H1 (cell line): ENCODE results near the gene FAM25A. TPM values are rescaled to one million over a fixed set of nuclear protein-coding genes. Genes with fewer than 3 reads are reported as not detected.

ENCODE experiments used
- polyA plus RNA-seq, 7 experiments: library from polyadenylated mRNA; depleted of rRNA in 3 of 7; stranded (reverse) in 5 of 7; unstranded in 2 of 7; fragments of >200 nt in 5 of 7; fragments of 200-250 nt in 2 of 7; gene quantifications; 1 replicate in 5 of 7; 2 replicates in 1 of 7; 4 replicates in 1 of 7; pipeline versions ENCODE4 v1.2.1 to v1.2.3, GENCODE V29; 2011 to 2013; ENCODE audit warnings: missing spikeins in 2 of 7, mixed read lengths in 2 of 7
- total RNA-seq: library from RNA; stranded (reverse); fragmentation: NEBNext Ultra II Directional; extraction: Animal tissue kit (Norgen Biotek cat#: 25700); gene quantifications from 2 replicates; pipeline ENCODE4 v1.2.1, GENCODE V29; 2021
- TF ChIP-seq, protein P1 (sequence below): fragments of 300-600 bp; sonication (generic); IDR thresholded peaks from 2 replicates; pipeline ENCODE4 v1.7.1; 2012; ENCODE audit warnings: low read length, moderate library complexity, mild to moderate bottlenecking, inconsistent platforms; ENCODE audit not compliant: insufficient replicate concordance

FAM25A gene
- total and polyA plus RNA-seq, 2 of the 8 experiments (the other 6 are each of a cell fraction or from before 2014, with no cell fraction given): not detected

DNA sequence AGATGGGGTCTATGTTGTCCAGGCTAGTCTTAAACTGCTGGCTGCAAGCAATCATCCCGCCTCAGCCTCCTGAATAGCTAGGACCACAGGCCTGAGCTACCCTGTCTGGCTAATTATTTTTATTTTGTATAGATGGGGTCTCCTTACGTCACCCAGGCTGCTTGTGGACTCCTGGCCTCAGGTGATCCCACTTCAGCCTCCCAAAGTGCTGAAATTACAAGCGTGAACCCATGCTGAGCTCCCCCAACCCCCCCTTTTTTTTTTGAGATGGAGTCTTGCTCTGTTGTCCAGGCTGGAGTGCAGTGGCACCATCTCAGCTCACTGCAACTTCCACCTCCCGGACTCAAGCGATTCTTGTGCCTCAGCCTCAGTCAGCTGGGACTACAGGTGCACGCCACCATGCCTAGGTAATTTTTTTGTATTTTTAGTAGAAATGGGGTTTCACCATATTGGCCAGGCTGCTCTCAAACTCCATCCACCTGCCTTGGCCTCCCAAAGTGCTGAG, 25.4 kb downstream of the FAM25A start (continued):
- TF ChIP-seq, protein P1, sequence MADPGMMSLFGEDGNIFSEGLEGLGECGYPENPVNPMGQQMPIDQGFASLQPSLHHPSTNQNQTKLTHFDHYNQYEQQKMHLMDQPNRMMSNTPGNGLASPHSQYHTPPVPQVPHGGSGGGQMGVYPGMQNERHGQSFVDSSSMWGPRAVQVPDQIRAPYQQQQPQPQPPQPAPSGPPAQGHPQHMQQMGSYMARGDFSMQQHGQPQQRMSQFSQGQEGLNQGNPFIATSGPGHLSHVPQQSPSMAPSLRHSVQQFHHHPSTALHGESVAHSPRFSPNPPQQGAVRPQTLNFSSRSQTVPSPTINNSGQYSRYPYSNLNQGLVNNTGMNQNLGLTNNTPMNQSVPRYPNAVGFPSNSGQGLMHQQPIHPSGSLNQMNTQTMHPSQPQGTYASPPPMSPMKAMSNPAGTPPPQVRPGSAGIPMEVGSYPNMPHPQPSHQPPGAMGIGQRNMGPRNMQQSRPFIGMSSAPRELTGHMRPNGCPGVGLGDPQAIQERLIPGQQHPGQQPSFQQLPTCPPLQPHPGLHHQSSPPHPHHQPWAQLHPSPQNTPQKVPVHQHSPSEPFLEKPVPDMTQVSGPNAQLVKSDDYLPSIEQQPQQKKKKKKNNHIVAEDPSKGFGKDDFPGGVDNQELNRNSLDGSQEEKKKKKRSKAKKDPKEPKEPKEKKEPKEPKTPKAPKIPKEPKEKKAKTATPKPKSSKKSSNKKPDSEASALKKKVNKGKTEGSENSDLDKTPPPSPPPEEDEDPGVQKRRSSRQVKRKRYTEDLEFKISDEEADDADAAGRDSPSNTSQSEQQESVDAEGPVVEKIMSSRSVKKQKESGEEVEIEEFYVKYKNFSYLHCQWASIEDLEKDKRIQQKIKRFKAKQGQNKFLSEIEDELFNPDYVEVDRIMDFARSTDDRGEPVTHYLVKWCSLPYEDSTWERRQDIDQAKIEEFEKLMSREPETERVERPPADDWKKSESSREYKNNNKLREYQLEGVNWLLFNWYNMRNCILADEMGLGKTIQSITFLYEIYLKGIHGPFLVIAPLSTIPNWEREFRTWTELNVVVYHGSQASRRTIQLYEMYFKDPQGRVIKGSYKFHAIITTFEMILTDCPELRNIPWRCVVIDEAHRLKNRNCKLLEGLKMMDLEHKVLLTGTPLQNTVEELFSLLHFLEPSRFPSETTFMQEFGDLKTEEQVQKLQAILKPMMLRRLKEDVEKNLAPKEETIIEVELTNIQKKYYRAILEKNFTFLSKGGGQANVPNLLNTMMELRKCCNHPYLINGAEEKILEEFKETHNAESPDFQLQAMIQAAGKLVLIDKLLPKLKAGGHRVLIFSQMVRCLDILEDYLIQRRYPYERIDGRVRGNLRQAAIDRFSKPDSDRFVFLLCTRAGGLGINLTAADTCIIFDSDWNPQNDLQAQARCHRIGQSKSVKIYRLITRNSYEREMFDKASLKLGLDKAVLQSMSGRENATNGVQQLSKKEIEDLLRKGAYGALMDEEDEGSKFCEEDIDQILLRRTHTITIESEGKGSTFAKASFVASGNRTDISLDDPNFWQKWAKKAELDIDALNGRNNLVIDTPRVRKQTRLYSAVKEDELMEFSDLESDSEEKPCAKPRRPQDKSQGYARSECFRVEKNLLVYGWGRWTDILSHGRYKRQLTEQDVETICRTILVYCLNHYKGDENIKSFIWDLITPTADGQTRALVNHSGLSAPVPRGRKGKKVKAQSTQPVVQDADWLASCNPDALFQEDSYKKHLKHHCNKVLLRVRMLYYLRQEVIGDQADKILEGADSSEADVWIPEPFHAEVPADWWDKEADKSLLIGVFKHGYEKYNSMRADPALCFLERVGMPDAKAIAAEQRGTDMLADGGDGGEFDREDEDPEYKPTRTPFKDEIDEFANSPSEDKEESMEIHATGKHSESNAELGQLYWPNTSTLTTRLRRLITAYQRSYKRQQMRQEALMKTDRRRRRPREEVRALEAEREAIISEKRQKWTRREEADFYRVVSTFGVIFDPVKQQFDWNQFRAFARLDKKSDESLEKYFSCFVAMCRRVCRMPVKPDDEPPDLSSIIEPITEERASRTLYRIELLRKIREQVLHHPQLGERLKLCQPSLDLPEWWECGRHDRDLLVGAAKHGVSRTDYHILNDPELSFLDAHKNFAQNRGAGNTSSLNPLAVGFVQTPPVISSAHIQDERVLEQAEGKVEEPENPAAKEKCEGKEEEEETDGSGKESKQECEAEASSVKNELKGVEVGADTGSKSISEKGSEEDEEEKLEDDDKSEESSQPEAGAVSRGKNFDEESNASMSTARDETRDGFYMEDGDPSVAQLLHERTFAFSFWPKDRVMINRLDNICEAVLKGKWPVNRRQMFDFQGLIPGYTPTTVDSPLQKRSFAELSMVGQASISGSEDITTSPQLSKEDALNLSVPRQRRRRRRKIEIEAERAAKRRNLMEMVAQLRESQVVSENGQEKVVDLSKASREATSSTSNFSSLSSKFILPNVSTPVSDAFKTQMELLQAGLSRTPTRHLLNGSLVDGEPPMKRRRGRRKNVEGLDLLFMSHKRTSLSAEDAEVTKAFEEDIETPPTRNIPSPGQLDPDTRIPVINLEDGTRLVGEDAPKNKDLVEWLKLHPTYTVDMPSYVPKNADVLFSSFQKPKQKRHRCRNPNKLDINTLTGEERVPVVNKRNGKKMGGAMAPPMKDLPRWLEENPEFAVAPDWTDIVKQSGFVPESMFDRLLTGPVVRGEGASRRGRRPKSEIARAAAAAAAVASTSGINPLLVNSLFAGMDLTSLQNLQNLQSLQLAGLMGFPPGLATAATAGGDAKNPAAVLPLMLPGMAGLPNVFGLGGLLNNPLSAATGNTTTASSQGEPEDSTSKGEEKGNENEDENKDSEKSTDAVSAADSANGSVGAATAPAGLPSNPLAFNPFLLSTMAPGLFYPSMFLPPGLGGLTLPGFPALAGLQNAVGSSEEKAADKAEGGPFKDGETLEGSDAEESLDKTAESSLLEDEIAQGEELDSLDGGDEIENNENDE: no peak
- TF ChIP-seq, all 59 proteins: peak for 0
